Measurements from ENCODE around the gene PSMB3. TPM values are rescaled to one million over a fixed set of nuclear protein-coding genes. Genes with fewer than 3 reads are reported as not detected.

The PSMB3 gene
- polyA plus RNA-seq, 2 of the 4 experiments (the other 2 are of a cell fraction), result 417 to 463 TPM

GRCh38 chr17:38712593-38712992 lies 39.9 kb upstream of the PSMB3 start:
- CTCF ChIA-PET, result interaction anchor here (1.1 to 12.9 kb wide), 3 partner anchors 10 to 49 kb away, joined by 4 to 102 read pairs (median 18); no protein-coding TSS in a partner anchor
- POLR2A ChIA-PET, result no interaction called here
- Histone ChIP-seq H3K4me3 (no peak overlapping the region), H3K4me2 (no peak overlapping the region), H3K4me1 (peaks cover 8% of the 10 kb centered on the region; the same call in 2 of the 3 replicates), H3K9me3 (no peaks in the 10 kb centered on the region), H3K27ac (no peak overlapping the region)
- ATAC-seq, result no peak
- TF ChIP-seq CHD4 (IDR thresholded peaks at IDR 0.05; ENCODE audit: borderline replicate concordance), result no peak
- no peak for TF ChIP-seq EHF (CRISPR knock-in tag; IDR thresholded peaks at IDR 0.05)
- TF ChIP-seq ELK1 (IDR thresholded peaks at IDR 0.05; ENCODE audit: low read depth, low read length), result no peak
- no peak for TF ChIP-seq HOXB5 (CRISPR knock-in tag; IDR thresholded peaks at IDR 0.05)
- no peak for TF ChIP-seq ZFP36 (IDR thresholded peaks at IDR 0.05; ENCODE audit: borderline replicate concordance, partially characterized antibody)
- no peak for TF ChIP-seq EP300 (IDR thresholded peaks at IDR 0.05)
- no peak for FAIRE-seq
- 92% methylated on average over 10 of the region's 10 CpGs for WGBS (ENCODE audit: missing lambda C conversion rate)
- no peak for DNase-seq (ENCODE audit: low read depth in 1 of 2, low spot score in 1 of 2)

DNA sequence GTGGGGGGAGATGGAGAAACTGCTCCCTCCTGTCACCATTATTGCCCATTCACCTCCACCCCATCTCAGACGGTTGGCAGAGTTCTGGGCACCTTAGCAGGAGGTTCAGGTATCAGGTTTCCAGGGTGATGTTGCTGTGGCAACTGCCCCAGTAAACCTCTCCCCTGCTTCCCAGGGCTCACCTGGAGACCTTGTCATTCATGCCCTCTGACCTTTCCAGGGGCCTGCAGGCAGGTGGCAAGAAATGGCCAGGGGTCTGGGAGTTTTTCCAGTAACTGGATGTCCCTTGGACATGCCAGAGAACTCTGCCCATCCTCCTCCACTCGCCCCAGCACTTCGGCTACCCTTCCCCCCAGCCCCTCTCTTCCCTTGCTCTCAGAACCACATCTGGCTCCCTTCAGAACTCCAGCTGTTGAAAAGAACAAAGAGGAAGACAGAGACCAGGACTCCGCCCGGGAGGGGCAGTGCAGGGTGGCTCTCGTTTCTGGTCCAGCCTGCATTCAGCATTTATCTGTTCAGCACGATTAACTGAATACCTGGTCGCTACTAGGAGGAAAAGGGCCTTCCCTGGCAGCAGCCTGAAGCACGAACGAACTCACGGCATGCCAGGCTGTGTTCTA lies 39.0 kb upstream of the PSMB3 start:
- no peaks in the 10 kb centered on the region for H3K9me3 ChIP-seq
- H3K4me3 ChIP-seq, result no peak overlapping the region
- no peak for TF ChIP-seq TP53 (CRISPR knock-in tag; IDR thresholded peaks at IDR 0.05)
- no peak for TF ChIP-seq ESRRA (IDR thresholded peaks at IDR 0.05; ENCODE audit: borderline replicate concordance, low read length)
- TF ChIP-seq RFX5 (IDR thresholded peaks at IDR 0.05), result no peak
- TF ChIP-seq SMC3 (IDR thresholded peaks at IDR 0.05), result no peak
- no peak for TF ChIP-seq FOXS1 (CRISPR knock-in tag; IDR thresholded peaks at IDR 0.05)
- no peak for TF ChIP-seq TFCP2L1 (CRISPR knock-in tag; IDR thresholded peaks at IDR 0.05)
- no peak for TF ChIP-seq EHF (CRISPR knock-in tag; IDR thresholded peaks at IDR 0.05)
- no peak for TF ChIP-seq CBX8 (IDR thresholded peaks at IDR 0.05)
- TF ChIP-seq, protein P1, sequence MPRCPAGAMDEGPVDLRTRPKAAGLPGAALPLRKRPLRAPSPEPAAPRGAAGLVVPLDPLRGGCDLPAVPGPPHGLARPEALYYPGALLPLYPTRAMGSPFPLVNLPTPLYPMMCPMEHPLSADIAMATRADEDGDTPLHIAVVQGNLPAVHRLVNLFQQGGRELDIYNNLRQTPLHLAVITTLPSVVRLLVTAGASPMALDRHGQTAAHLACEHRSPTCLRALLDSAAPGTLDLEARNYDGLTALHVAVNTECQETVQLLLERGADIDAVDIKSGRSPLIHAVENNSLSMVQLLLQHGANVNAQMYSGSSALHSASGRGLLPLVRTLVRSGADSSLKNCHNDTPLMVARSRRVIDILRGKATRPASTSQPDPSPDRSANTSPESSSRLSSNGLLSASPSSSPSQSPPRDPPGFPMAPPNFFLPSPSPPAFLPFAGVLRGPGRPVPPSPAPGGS (IDR thresholded peaks at IDR 0.05), result no peak
- TF ChIP-seq KDM5A (IDR thresholded peaks at IDR 0.05), result no peak
- no peak for TF ChIP-seq HOXA7 (CRISPR knock-in tag; IDR thresholded peaks at IDR 0.05)
- TF ChIP-seq NPAS2 (CRISPR knock-in tag; IDR thresholded peaks at IDR 0.05; ENCODE audit: borderline replicate concordance), result no peak
- TF ChIP-seq HMGXB4 (CRISPR knock-in tag; IDR thresholded peaks at IDR 0.05; ENCODE audit: borderline replicate concordance), result no peak
- TF ChIP-seq SREBF2 (IDR thresholded peaks at IDR 0.05), result no peak
- no peak for TF ChIP-seq FOSL2 (IDR thresholded peaks at IDR 0.05)
- no peak for TF ChIP-seq FOSL2 (CRISPR knock-in tag; IDR thresholded peaks at IDR 0.05)
- no peak for TF ChIP-seq BHLHE40 (IDR thresholded peaks at IDR 0.05; ENCODE audit: low read depth, low read length)
- no peak for TF ChIP-seq HDAC2 (IDR thresholded peaks at IDR 0.05)
- TF ChIP-seq HES2 (IDR thresholded peaks at IDR 0.05), result no peak
- no peak for TF ChIP-seq HOXB13 (CRISPR knock-in tag; IDR thresholded peaks at IDR 0.05; ENCODE audit: low read depth)
- TF ChIP-seq CBX2 (IDR thresholded peaks at IDR 0.05; ENCODE audit: borderline replicate concordance, low read depth), result no peak
- H3K4me2 ChIP-seq, result no peak overlapping the region
- no peak for FAIRE-seq
- no peak for ATAC-seq
- POLR2A ChIA-PET, result no interaction called here
- CTCF ChIA-PET, result interaction anchor here (3.6 to 12.9 kb wide), 2 partner anchors 9 to 22 kb away, joined by 18 to 102 read pairs; no protein-coding TSS in a partner anchor
- H3K27ac ChIP-seq, result no peak overlapping the region
- no peak for DNase-seq (ENCODE audit: low read depth in 1 of 2, low spot score in 1 of 2)
- 87% methylated on average over 11 of the region's 11 CpGs for WGBS (ENCODE audit: missing lambda C conversion rate)
- peaks cover 11% of the 10 kb centered on the region for H3K4me1 ChIP-seq

Data from A549 (cell line).